ENCODE data around the gene NOL12.

The NOL12 gene

DNA sequence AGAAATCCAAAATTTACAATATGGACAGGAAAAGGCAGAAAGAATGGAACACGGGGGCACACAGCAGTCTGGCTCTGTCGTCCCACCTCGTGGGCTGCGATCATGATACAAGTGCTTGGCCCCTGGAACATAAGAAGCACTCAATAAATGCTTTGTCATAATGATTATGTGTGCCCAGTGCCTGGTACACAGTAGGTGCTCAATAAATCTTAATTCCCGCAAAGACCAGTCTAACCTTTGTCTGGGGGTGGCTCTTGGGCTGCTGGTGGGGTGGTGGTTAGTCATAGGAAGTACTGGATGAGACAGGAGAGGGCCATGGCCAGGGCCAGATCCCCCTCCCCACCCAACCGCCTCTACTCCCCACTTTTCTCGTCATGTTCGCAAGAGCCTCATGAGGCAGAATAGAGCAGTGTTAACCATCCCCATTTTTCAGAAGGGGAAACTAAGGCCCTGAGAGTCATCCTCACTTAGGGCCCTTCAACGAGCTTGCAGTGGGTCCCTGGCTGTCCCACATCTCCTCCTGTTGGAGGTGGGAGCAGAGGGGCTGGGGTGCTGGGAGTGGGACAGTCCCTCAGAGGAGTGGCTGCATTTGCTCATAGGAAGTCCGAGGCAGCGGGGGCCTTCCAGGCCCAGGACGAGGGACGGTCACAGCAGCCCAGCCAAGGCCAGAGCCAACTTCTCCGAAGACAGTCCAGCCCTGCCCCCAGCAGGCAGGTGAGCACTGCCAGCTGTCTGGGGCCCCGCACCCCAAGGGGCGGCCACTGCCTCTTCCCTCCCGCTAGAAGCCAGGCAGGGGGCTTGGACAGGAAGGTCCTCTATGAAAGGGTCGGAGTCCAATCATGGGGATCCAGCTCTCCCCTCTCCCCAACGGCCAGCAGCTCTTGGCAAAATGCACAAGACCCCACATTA lies 46.8 kb downstream of the NOL12 start:
- Histone ChIP-seq H3K27me3 (ENCODE audit: control insufficient read depth, insufficient read depth, low read length) (peaks cover 5% of the 10 kb centered on the region), H3K36me3 (ENCODE audit: control insufficient read depth, insufficient read depth, low read length) (no peaks in the 10 kb centered on the region), H3K4me3 (ENCODE audit: low read depth, low read length) (no peak overlapping the region), H3K9me3 (ENCODE audit: control insufficient read depth, insufficient read depth, low read length) (no peaks in the 10 kb centered on the region), H3K9ac (ENCODE audit: low read depth, low read length) (no peak overlapping the region), H3K4me1 (ENCODE audit: control insufficient read depth, insufficient read depth, low read length) (peaks cover 2% of the 10 kb centered on the region)

DNA sequence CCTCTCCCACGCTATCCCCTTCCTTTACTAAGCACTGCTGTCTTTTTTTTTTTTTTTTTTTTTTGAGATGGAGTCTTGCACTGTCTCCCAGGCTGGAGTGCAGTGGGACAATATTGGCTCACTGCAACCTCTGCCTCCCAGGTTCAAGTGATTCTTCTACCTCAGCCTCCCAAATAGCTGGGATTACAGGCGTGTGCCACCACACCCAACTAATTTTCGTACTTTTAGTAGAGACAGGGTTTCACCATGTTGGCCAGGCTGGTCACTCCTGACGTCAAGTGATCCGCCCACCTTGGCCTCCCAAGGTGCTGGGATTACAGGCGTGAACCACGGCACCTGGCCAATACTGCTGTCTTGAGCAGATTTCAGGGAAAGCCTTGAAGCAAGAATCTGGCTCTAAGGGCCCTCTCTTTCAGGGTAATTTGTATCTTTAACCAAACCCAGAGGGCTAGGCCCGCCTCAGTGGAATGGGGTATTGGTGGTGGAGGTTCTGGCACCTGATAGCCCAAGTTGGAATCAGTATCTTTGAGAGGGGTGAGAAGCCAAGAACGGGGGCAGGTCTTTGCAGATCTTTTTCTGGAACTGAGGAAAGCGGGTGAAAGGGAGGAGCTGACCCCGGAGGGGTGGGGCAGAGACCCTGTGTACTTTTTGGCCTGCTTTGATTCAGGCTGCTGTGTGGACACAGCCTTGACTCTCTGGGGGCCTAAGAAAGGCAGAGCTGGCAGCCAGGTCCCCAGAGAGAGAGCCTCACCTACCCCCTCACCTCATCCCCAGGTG lies 47.7 kb downstream of the NOL12 start:
- Histone ChIP-seq H3K4me3 (ENCODE audit: low read depth, low read length) (no peak overlapping the region), H3K36me3 (ENCODE audit: control insufficient read depth, insufficient read depth, low read length) (no peaks in the 10 kb centered on the region), H3K27me3 (ENCODE audit: control insufficient read depth, insufficient read depth, low read length) (peaks cover 6% of the 10 kb centered on the region), H3K4me1 (ENCODE audit: control insufficient read depth, insufficient read depth, low read length) (peaks cover 2% of the 10 kb centered on the region), H3K9ac (ENCODE audit: low read depth, low read length) (no peak overlapping the region), H3K9me3 (ENCODE audit: control insufficient read depth, insufficient read depth, low read length) (no peaks in the 10 kb centered on the region)

DNA sequence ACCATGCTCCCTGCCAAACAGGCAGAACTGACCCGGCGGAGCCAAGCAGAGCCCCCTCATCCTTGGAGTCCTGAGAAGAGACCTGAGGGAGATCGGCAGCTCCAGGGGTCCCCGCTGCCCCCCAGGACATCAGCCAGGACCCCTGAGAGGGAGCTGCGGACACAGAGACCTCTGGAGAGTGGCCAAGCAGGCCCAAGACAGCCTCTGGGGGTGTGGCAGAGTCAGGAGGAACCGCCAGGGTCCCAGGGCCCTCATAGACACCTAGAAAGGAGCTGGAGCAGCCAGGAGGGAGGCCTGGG lies 48.2 kb downstream of the NOL12 start:
- Histone ChIP-seq H3K9ac (ENCODE audit: low read depth, low read length) (no peak overlapping the region), H3K4me3 (ENCODE audit: low read depth, low read length) (no peak overlapping the region), H3K27me3 (ENCODE audit: control insufficient read depth, insufficient read depth, low read length) (peaks cover 6% of the 10 kb centered on the region), H3K4me1 (ENCODE audit: control insufficient read depth, insufficient read depth, low read length) (peaks cover 2% of the 10 kb centered on the region), H3K36me3 (ENCODE audit: control insufficient read depth, insufficient read depth, low read length) (peaks cover 4% of the 10 kb centered on the region), H3K9me3 (ENCODE audit: control insufficient read depth, insufficient read depth, low read length) (no peaks in the 10 kb centered on the region)

DNA sequence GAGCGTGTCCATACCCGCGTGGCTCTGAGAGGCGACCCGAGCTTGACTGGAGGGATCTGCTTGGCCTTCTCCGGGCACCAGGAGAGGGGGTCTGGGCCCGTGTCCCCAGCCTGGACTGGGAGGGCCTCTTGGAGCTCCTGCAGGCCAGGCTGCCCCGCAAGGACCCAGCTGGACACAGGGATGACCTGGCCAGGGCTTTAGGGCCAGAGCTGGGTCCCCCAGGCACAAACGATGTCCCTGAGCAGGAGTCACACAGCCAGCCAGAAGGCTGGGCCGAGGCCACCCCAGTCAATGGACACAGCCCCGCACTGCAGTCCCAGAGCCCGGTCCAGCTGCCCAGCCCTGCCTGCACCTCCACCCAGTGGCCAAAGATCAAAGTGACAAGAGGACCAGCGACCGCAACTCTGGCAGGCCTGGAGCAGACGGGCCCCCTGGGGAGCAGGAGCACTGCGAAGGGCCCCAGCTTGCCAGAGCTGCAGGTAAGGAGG lies 48.9 kb downstream of the NOL12 start:
- Histone ChIP-seq H3K27me3 (ENCODE audit: control insufficient read depth, insufficient read depth, low read length) (peaks cover 6% of the 10 kb centered on the region), H3K36me3 (ENCODE audit: control insufficient read depth, insufficient read depth, low read length) (peaks cover 4% of the 10 kb centered on the region), H3K4me3 (ENCODE audit: low read depth, low read length) (no peak overlapping the region), H3K9ac (ENCODE audit: low read depth, low read length) (no peak overlapping the region), H3K4me1 (ENCODE audit: control insufficient read depth, insufficient read depth, low read length) (peaks cover 2% of the 10 kb centered on the region), H3K9me3 (ENCODE audit: control insufficient read depth, insufficient read depth, low read length) (no peaks in the 10 kb centered on the region)

DNA sequence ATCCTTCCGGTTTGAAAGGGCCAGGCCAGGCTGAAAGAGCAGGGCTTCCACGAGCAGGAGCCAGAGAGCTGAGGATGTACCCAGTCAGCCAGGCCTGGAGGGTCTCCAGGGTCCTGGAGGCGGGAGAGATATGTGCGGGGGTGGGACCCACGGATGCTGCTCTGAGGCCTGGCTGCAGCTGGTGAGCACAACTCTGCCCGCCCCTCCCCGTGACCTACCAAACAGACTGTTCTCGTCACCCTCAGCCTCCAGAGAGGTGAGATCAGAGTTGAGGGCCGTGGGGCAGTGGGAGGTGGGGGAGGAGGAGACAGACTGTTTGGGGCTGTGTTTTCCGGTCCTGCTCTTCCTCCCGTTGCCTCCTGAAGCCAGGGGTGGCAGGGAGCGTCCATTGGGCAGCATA lies 52.9 kb downstream of the NOL12 start:
- no peaks in the 10 kb centered on the region for H3K9me3 ChIP-seq (ENCODE audit: control insufficient read depth, insufficient read depth, low read length)
- peaks cover 4% of the 10 kb centered on the region for H3K36me3 ChIP-seq (ENCODE audit: control insufficient read depth, insufficient read depth, low read length)
- H3K9ac ChIP-seq (ENCODE audit: low read depth, low read length) = no peak overlapping the region
- peaks cover 6% of the 10 kb centered on the region for H3K27me3 ChIP-seq (ENCODE audit: control insufficient read depth, insufficient read depth, low read length)
- H3K4me1 ChIP-seq (ENCODE audit: control insufficient read depth, insufficient read depth, low read length) = peaks cover 2% of the 10 kb centered on the region
- H3K4me3 ChIP-seq (ENCODE audit: low read depth, low read length) = no peak overlapping the region

DNA sequence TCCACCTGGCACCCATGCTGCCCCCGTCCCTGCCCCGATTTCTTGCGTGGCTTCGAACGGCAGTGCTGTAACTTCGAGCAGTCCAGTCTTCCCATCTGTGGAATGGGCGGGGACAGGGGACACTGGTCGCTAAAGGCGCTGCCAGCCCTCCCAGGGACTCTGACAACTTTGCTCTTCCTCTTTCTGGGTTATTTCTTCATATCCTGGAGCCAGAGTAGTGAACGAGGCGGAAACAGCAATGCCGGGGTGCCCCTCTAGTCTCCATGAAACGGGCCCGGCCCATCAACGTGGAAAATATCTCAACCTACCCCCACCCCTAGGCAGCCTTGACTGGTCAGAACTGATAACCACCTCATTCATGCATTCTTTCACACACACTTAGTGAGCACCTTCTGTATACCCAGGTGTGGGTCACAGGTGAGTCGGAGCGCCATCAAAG lies 53.5 kb downstream of the NOL12 start:
- Histone ChIP-seq H3K4me1 (ENCODE audit: control insufficient read depth, insufficient read depth, low read length) (peaks cover 2% of the 10 kb centered on the region), H3K27me3 (ENCODE audit: control insufficient read depth, insufficient read depth, low read length) (peaks cover 6% of the 10 kb centered on the region), H3K9me3 (ENCODE audit: control insufficient read depth, insufficient read depth, low read length) (no peaks in the 10 kb centered on the region), H3K4me3 (ENCODE audit: low read depth, low read length) (no peak overlapping the region), H3K9ac (ENCODE audit: low read depth, low read length) (no peak overlapping the region), H3K36me3 (ENCODE audit: control insufficient read depth, insufficient read depth, low read length) (peaks cover 4% of the 10 kb centered on the region)

DNA sequence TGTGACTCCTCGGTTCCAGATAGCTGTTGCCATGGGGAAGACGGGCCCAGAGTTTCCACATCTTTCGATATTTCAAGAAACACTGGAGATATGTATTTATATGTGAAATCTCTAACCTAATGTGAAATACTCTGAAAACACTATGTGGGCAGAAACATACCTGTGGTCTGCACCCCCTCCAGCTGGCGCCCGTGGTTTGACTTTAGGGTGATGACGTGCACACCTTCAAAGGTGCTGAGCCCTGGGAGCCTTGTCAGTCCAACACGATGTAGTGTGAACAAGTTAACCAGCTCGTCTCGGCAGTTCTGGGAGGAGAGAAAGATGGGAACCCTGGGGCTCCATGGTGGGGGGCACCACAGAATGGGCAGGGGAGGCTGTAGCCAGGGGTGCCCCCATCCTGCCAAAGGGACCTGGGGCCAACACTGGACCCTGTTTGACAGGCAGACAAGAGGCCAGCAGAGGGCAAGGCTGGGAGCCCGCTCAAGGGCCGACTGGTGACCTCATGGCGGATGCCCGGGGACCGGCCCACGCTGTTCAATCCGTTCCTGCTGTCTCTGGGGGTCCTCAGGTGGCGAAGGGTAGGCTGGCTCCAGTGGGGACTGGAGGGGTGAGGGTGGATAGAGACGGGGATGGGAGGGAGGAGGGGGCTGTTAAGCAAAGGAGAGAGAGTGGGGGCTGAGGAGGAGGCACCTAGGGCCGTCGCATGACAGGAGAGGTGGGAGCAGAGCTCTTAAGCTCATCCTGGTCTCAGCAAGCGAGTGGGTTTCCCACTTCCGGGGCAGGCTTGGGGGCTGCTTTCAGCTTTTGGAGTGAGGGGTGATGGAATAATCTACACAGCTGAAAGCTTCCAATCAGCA lies 54.5 kb downstream of the NOL12 start:
- Histone ChIP-seq H3K4me3 (ENCODE audit: low read depth, low read length) (no peak overlapping the region), H3K36me3 (ENCODE audit: control insufficient read depth, insufficient read depth, low read length) (peaks cover 4% of the 10 kb centered on the region), H3K4me1 (ENCODE audit: control insufficient read depth, insufficient read depth, low read length) (no peaks in the 10 kb centered on the region), H3K9ac (ENCODE audit: low read depth, low read length) (no peak overlapping the region), H3K27me3 (ENCODE audit: control insufficient read depth, insufficient read depth, low read length) (peaks cover 6% of the 10 kb centered on the region), H3K9me3 (ENCODE audit: control insufficient read depth, insufficient read depth, low read length) (no peaks in the 10 kb centered on the region)

DNA sequence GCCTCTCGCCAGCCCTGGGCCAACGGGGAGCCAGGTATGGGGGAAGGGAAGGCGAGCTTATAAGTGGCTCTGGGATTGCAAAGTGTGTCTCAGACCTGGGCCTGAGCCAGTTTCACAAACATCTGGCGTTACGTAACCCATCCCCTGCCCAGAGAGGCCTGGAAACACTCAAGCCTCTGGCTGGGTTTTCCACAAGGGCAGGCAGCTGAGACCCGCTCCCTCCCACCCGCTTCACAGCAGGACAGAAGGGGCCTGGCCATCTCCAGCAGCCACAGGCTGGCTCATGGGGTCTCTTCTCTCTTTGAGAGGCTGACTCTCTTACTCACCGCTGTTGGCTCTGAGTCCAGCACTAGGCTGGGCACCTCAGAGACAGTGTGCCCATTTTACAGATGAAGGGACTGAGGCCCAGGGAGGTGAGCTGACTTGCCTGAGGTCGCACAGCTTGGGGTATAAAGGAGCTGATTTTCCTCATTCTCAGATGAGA lies 55.2 kb downstream of the NOL12 start:
- Histone ChIP-seq H3K4me3 (ENCODE audit: low read depth, low read length) (no peak overlapping the region), H3K27me3 (ENCODE audit: control insufficient read depth, insufficient read depth, low read length) (peaks cover 6% of the 10 kb centered on the region), H3K36me3 (ENCODE audit: control insufficient read depth, insufficient read depth, low read length) (peaks cover 4% of the 10 kb centered on the region), H3K9me3 (ENCODE audit: control insufficient read depth, insufficient read depth, low read length) (no peaks in the 10 kb centered on the region), H3K4me1 (ENCODE audit: control insufficient read depth, insufficient read depth, low read length) (no peaks in the 10 kb centered on the region), H3K9ac (ENCODE audit: low read depth, low read length) (no peak overlapping the region)

DNA sequence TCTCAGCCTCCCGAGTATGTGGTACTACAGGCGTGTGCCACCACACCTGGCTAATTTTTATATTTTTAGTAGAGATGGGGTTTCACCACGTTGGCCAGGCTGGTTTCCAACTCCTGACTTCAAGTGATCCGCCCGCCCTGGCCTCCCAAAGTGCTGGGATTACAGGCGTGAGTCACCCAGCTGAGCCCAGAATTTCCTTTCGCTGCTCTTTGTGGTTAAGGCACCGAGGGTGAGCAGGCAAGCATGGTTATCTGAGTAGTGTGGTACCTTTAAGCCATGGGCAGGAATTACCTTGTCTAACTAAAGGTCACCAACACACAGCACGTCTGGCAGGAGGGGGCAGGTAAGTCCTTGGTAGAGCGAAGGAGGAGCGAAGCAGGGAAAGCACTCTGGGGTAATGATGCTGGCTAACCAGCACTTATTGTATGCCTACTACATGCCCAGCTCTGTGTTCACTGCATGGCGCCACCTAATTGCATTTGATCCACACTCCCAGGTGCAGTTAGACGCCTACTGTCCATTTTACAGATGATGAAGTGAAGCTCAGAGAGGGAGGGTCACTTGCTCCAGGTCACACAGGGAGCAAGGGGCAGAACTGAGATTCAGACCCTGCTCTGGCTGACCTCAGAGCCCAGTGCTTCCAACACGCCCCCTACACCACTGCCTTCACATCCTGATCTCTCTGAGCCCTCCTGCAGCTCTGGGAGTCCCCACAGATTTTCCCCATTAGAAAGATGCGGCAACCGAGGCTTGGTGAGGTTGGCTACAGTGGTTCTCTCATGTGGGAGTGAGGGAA lies 56.4 kb downstream of the NOL12 start:
- H3K9ac ChIP-seq (ENCODE audit: low read depth, low read length) = no peak overlapping the region
- H3K4me1 ChIP-seq (ENCODE audit: control insufficient read depth, insufficient read depth, low read length) = no peaks in the 10 kb centered on the region
- peaks cover 4% of the 10 kb centered on the region for H3K36me3 ChIP-seq (ENCODE audit: control insufficient read depth, insufficient read depth, low read length)
- no peak overlapping the region for H3K4me3 ChIP-seq (ENCODE audit: low read depth, low read length)
- H3K27me3 ChIP-seq (ENCODE audit: control insufficient read depth, insufficient read depth, low read length) = peaks cover 5% of the 10 kb centered on the region
- no peaks in the 10 kb centered on the region for H3K9me3 ChIP-seq (ENCODE audit: control insufficient read depth, insufficient read depth, low read length)
